Lower leg skin (tissue), 3 donors: ENCODE results near the gene NXPH3.
"Not testable (repeated sequence)": the region's sequence is repeated elsewhere in the genome, so short reads cannot be mapped to it uniquely, and the experiment has no call there.

Experiments used
- POLR2A ChIP-seq, 2 donors: fragments of 450-650 bp; IDR thresholded peaks; one replicate each; pipeline ENCODE4 v1.6.1; 2016 to 2017; ENCODE audit warnings: antibody characterized with exemption in 2 of 2, mild to moderate bottlenecking in 1 of 2, moderate library complexity in 1 of 2
- TF ChIP-seq, protein P1 (sequence below), 3 donors: fragments of 450-650 bp; IDR thresholded peaks; one replicate each; pipeline ENCODE4 v1.5.1; 2016; ENCODE audit warnings: antibody characterized with exemption in 3 of 3, mild to moderate bottlenecking in 3 of 3, moderate library complexity in 2 of 3

DNA sequence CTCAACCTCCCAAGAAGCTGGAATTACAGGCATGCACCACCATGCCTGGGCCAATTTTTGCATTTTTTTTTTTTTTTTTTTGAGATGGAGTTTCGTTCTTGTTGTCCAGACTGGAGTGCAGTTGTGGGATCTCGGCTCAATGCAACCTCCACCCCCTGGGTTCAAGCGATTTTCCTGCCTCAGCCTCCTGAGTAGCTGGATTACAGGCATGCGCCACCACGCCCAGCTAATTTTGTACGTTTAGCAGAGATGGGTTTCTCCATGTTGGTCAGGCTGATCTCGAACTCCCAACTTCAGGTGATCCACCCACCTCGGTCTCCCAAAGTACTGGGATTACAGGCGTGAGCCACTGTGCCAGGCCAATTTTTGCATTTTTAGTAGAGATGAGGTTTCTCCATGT, 24.9 kb upstream of the NXPH3 start:
- TF ChIP-seq, protein P1, sequence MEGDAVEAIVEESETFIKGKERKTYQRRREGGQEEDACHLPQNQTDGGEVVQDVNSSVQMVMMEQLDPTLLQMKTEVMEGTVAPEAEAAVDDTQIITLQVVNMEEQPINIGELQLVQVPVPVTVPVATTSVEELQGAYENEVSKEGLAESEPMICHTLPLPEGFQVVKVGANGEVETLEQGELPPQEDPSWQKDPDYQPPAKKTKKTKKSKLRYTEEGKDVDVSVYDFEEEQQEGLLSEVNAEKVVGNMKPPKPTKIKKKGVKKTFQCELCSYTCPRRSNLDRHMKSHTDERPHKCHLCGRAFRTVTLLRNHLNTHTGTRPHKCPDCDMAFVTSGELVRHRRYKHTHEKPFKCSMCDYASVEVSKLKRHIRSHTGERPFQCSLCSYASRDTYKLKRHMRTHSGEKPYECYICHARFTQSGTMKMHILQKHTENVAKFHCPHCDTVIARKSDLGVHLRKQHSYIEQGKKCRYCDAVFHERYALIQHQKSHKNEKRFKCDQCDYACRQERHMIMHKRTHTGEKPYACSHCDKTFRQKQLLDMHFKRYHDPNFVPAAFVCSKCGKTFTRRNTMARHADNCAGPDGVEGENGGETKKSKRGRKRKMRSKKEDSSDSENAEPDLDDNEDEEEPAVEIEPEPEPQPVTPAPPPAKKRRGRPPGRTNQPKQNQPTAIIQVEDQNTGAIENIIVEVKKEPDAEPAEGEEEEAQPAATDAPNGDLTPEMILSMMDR (IDR thresholded peaks at IDR 0.05): not testable (repeated sequence)
- TF ChIP-seq POLR2A (IDR thresholded peaks at IDR 0.05): not testable (repeated sequence)
